RWPE2 (cell line): ENCODE measurements around the gene FHIP1A.

Source experiments
- ATAC-seq: fragments of 200-7000 bp; cut with Tn5 transposase; 3 replicates; pipeline ENCODE4 v1.9.1; 2021; ENCODE audit warnings: low read depth
- DNase-seq: peaks from one replicate; pipeline ENCODE4 v3.0.0-alpha.2; 2020; ENCODE audit warnings: low spot score
- H3K27ac ChIP-seq: fragments of 450-650 bp; 2 replicates; pipeline ENCODE4 v1.5.1; 2017; ENCODE audit warnings: mild to moderate bottlenecking; ENCODE audit not compliant: poor library complexity, severe bottlenecking
- H3K27me3 ChIP-seq: fragments of 250-450 bp; sonication (Bioruptor Pico); 2 replicates; pipeline ENCODE4 v1.5.1; 2021; ENCODE audit warnings: mild to moderate bottlenecking, moderate library complexity; ENCODE audit not compliant: insufficient read depth, poor library complexity, severe bottlenecking
- H3K36me3 ChIP-seq: fragments of 250-450 bp; sonication (Bioruptor Pico); 2 replicates; pipeline ENCODE4 v1.5.1; 2020; ENCODE audit warnings: low read depth, mild to moderate bottlenecking, moderate library complexity
- H3K4me1 ChIP-seq: fragments of 250-450 bp; sonication (Bioruptor Pico); 2 replicates; pipeline ENCODE4 v1.5.1; 2021; ENCODE audit warnings: mild to moderate bottlenecking, moderate library complexity; ENCODE audit not compliant: insufficient read depth, poor library complexity, severe bottlenecking
- H3K4me3 ChIP-seq: fragments of 250-450 bp; sonication (Bioruptor Pico); 2 replicates; pipeline ENCODE4 v1.5.1; 2021; ENCODE audit warnings: mild to moderate bottlenecking, moderate library complexity; ENCODE audit not compliant: severe bottlenecking
- H3K9me3 ChIP-seq: fragments of 250-450 bp; sonication (Bioruptor Pico); 2 replicates; pipeline ENCODE4 v1.5.1; 2021; ENCODE audit warnings: mild to moderate bottlenecking, moderate library complexity; ENCODE audit not compliant: severe bottlenecking
- CTCF ChIP-seq: fragments of 450-650 bp; IDR thresholded peaks from one replicate; pipeline ENCODE4 v1.5.1; 2017; ENCODE audit warnings: mild to moderate bottlenecking, moderate library complexity; ENCODE audit not compliant: poor library complexity, severe bottlenecking

The FHIP1A gene

GRCh38 chr4:151455212-151455611 is 46.2 kb downstream of the FHIP1A start:
- peaks cover 10% of the 10 kb centered on the region for H3K4me1 ChIP-seq
- no peak for DNase-seq
- H3K4me3 ChIP-seq: no peak overlapping the region
- no peak for TF ChIP-seq CTCF
- H3K9me3 ChIP-seq: no peaks in the 10 kb centered on the region
- H3K36me3 ChIP-seq: no peaks in the 10 kb centered on the region
- no peaks in the 10 kb centered on the region for H3K27me3 ChIP-seq
- no peak overlapping the region for H3K27ac ChIP-seq
- ATAC-seq: no peak

DNA sequence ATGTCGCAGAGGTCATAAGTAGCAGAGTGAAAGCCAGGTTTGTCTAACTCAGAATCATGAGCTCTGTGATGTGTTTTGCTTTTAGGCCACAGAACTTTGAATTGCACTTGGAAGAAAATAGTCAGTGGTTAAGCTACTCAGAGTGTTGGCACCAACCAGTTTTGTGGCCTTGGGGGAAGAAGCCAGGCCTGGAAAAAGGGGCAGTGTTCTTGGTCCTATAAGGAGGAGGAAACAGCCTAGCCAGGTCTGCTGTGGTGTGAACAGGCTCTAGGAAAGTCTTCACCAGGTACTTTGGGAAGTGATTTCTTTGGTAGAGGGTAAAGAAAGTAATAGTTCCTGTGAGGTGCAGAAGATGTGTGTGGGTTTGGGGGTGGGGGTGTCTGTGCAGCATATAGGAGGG is 49.2 kb downstream of the FHIP1A start:
- no peak overlapping the region for H3K4me3 ChIP-seq
- no peak for TF ChIP-seq CTCF
- no peaks in the 10 kb centered on the region for H3K36me3 ChIP-seq
- DNase-seq (no peak), ATAC-seq (no peak)
- no peak overlapping the region for H3K27ac ChIP-seq
- H3K4me1 ChIP-seq: peaks cover 10% of the 10 kb centered on the region
- no peaks in the 10 kb centered on the region for H3K9me3 ChIP-seq
- H3K27me3 ChIP-seq: no peaks in the 10 kb centered on the region
